GM12878 (cell line): ENCODE results near the gene DYSF. TPM values are rescaled to one million over a fixed set of nuclear protein-coding genes. Genes with fewer than 3 reads are reported as not detected.

Experiments
- ATAC-seq: fragments of 200-7000 bp; cut with Tn5 transposase; 3 replicates; pipeline ENCODE4 v1.9.1; 2020; ENCODE audit warnings: mild to moderate bottlenecking, moderate library complexity
- BruUV-seq: library from RNA; stranded (reverse); fragments of 400-500 nt; replicated peaks from 2 replicates; lab custom pipeline; 2021; lab: Mats Ljungman, UMichigan
- CTCF ChIA-PET: fragments of 300-600 bp; sonication (Branson Sonifier 250); formaldehyde crosslinking; extraction: SDS; loops from one replicate; lab custom pipeline; 2021; ENCODE audit warnings: inconsistent platforms; lab: Yijun Ruan, JAX
- POLR2A ChIA-PET: fragments of 350-600 bp; formaldehyde crosslinking; extraction: SDS; loops from one replicate; lab custom pipeline; 2021; ENCODE audit warnings: inconsistent platforms; lab: Charles Lee
- RAD21 ChIA-PET: fragments of 300-600 bp; sonication (Branson Sonifier 250); formaldehyde crosslinking; loops from one replicate; lab custom pipeline; 2023; ENCODE audit warnings: antibody characterized with exemption; ENCODE audit not compliant: unreplicated experiment; lab: Charles Lee
- SMC1A ChIA-PET: fragments of 300-600 bp; sonication (Branson Sonifier 250); formaldehyde crosslinking; loops from one replicate; lab custom pipeline; 2023; ENCODE audit not compliant: unreplicated experiment, uncharacterized antibody; lab: Charles Lee
- DNase-seq: peaks from one replicate; pipeline ENCODE4 v3.0.0-alpha.2; 2011; ENCODE audit warnings: low read depth, low spot score
- FAIRE-seq: peaks from 3 replicates; lab custom pipeline; 2011; peaks lifted over from hg19 to GRCh38; lab: Jason Lieb, UNC
- H2AFZ ChIP-seq: 2 replicates; pipeline ENCODE4 v1.6.0; 2011; ENCODE audit warnings: low read depth, low read length, control low read depth; ENCODE audit not compliant: control insufficient read depth
- H3K27ac ChIP-seq: 2 replicates; pipeline ENCODE4 v1.5.1; 2011; ENCODE audit warnings: control low read depth; ENCODE audit not compliant: control insufficient read depth, insufficient read depth
- H3K27me3 ChIP-seq, 2 experiments: replicated peaks in 1 of 2; 2 replicates each; pipeline versions ENCODE4 v1.6.0 to v1.6.1; 2011; ENCODE audit warnings: low read length in 1 of 2; ENCODE audit not compliant: control insufficient read depth in 2 of 2, insufficient read depth in 2 of 2
- H3K36me3 ChIP-seq, 2 experiments: 2 replicates each; pipeline ENCODE4 v1.5.1; 2011; ENCODE audit warnings: low read length in 1 of 2; ENCODE audit not compliant: control insufficient read depth in 2 of 2, insufficient read depth in 2 of 2
- H3K4me1 ChIP-seq: 2 replicates; pipeline ENCODE4 v1.6.1; 2011; ENCODE audit warnings: mild to moderate bottlenecking, low read length, moderate library complexity, mixed read lengths; ENCODE audit not compliant: control insufficient read depth, insufficient read depth
- H3K4me2 ChIP-seq: 2 replicates; pipeline ENCODE4 v1.6.0; 2011; ENCODE audit warnings: control low read depth; ENCODE audit not compliant: control insufficient read depth, insufficient read depth
- H3K4me3 ChIP-seq: fragments of 200-600 bp; sonication (generic); 2 replicates; pipeline ENCODE4 v1.5.1; 2016
- H3K79me2 ChIP-seq: 2 replicates; pipeline ENCODE4 v1.6.0; 2011; ENCODE audit warnings: low read length; ENCODE audit not compliant: control insufficient read depth, insufficient read depth
- H3K9ac ChIP-seq: 2 replicates; pipeline ENCODE4 v1.8.0; 2011; ENCODE audit warnings: low read length, control low read depth, mixed read lengths; ENCODE audit not compliant: control insufficient read depth, insufficient read depth
- H3K9me3 ChIP-seq: replicated peaks from 3 replicates; pipeline ENCODE4 v1.5.1; 2011; ENCODE audit warnings: mild to moderate bottlenecking, low read length; ENCODE audit not compliant: control insufficient read depth, insufficient read depth
- H4K20me1 ChIP-seq: 2 replicates; pipeline ENCODE4 v1.6.0; 2011; ENCODE audit not compliant: control insufficient read depth, insufficient read depth
- DPF2 ChIP-seq: fragments of 450-650 bp; IDR thresholded peaks from 2 replicates; pipeline ENCODE4 v1.6.1; 2017; ENCODE audit warnings: mild to moderate bottlenecking
- ETV6 ChIP-seq, 2 experiments: fragments of 450-650 bp in 1 of 2; IDR thresholded peaks in 1 of 2; conservative IDR thresholded peaks in 1 of 2; 2 replicates each; pipeline ENCODE4 v1.6.1; 2014; ENCODE audit warnings: antibody characterized with exemption in 1 of 2, borderline replicate concordance in 1 of 2, low read depth in 1 of 2, mild to moderate bottlenecking in 1 of 2, moderate library complexity in 1 of 2
- MTA2 ChIP-seq: fragments of 450-650 bp; IDR thresholded peaks from 2 replicates; pipeline ENCODE4 v1.6.1; 2016; ENCODE audit warnings: low read depth, mild to moderate bottlenecking, moderate library complexity
- RAD21 ChIP-seq: IDR thresholded peaks from 2 replicates; pipeline ENCODE4 v1.6.1; 2011; ENCODE audit warnings: mild to moderate bottlenecking, low read depth, low read length, moderate library complexity; ENCODE audit not compliant: insufficient read depth
- TBL1XR1 ChIP-seq: IDR thresholded peaks from 2 replicates; pipeline ENCODE4 v1.6.1; 2012; ENCODE audit warnings: low read depth, low read length, improper control_type of control experiment
- ZBED1 ChIP-seq: IDR thresholded peaks from 2 replicates; pipeline ENCODE4 v1.6.1; 2016; ENCODE audit warnings: borderline replicate concordance
- ZZZ3 ChIP-seq: IDR thresholded peaks from 2 replicates; pipeline ENCODE4 v1.6.1; 2011; ENCODE audit warnings: low read depth; ENCODE audit not compliant: control insufficient read depth, insufficient read length
- whole genome bisulfite sequencing: methylation state at CpG from one replicate; pipeline ENCODE4 v1.1.6; 2016; ENCODE audit warnings: low lambda C conversion rate; ENCODE audit not compliant: insufficient replicate concordance, insufficient coverage; ENCODE audit errors: missing lambda C conversion rate; 5-methylcytosine and 5-hydroxymethylcytosine counted together
- in situ Hi-C: fragments of 300-500 bp; cut with MboI; formaldehyde crosslinking; loops from 9 replicates; pipeline ENCODE4 v1.14.3; 2018; ENCODE audit warnings: mixed read lengths
- intact Hi-C: fragments of 100-400 bp; cut with micrococcal nuclease; formaldehyde crosslinking; loops from one replicate; pipeline ENCODE4 v1.14.2; 2022; ENCODE audit not compliant: unreplicated experiment
- polyA plus RNA-seq, 11 experiments: library from polyadenylated mRNA; depleted of rRNA in 4 of 11; unstranded in 6 of 11; stranded (reverse) in 5 of 11; fragments of >200 nt; fragmentation: Nextera tagmentation in 4 of 11; fragmentation: Illumina TruSeq in 1 of 11; extraction: Ambion mirVana in 4 of 11; extraction: Trizol in 1 of 11; gene quantifications; 1 replicate in 1 of 11; 2 replicates in 10 of 11; pipeline versions ENCODE4 v1.2.1 to v1.2.3, GENCODE V29; 2011 to 2016; ENCODE audit warnings: inconsistent platforms in 2 of 11, missing spikeins in 2 of 11, low read depth in 1 of 11
- total RNA-seq, 4 experiments: library from RNA; depleted of rRNA in 3 of 4; stranded (reverse); fragments of >200 nt in 3 of 4; fragmentation: Illumina TruSeq in 1 of 4; extraction: Trizol in 1 of 4; gene quantifications; 2 replicates each; pipeline versions ENCODE4 v1.2.1 to v1.2.3, GENCODE V29; 2013 to 2021
- TF ChIP-seq, protein P1 (sequence below): IDR thresholded peaks from 2 replicates; pipeline ENCODE4 v1.6.1; 2012; ENCODE audit warnings: low read depth, low read length, improper control_type of control experiment
- TF ChIP-seq, protein P2 (sequence below): IDR thresholded peaks from 2 replicates; pipeline ENCODE4 v1.6.1; 2012; ENCODE audit warnings: mild to moderate bottlenecking, low read depth, low read length
- TF ChIP-seq, protein P3 (sequence below): fragments of 450-650 bp; formaldehyde crosslinking; IDR thresholded peaks from 2 replicates; pipeline ENCODE4 v1.4.0; 2020; ENCODE audit warnings: mild to moderate bottlenecking, moderate library complexity

Gene DYSF
- total and polyA plus RNA-seq, 10 of the 15 experiments (the other 5 are each of a cell fraction or from before 2014, with no cell fraction given), result under 0.01 to 0.15 (median 0.03) TPM; not detected in 7

DNA sequence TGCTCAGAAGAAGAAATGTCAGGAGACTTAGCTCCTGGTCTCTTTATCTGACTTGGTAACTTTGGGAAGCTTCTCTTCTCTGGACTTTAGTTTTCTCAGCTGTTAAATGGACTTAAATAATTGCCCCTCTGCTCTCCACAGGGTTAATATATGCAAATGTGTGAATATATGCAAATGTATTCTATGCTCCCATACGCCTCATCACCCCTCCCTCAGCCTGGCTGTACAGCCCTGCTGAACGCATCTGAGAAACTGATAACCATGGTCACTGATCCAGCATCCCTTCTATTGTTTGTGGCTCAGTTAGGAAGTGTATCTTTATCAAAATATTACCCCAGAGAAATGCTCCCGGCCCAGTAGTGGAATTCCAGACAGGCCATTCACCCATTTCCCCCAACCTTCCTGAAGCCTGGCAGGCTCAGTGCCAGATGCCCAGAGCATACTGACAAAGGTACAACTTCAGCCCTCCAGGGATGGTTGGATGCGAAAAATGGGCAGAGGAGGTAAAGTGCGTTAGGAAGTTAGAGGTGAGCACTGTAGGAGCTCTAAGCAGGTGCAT is 103.4 kb downstream of the DYSF start:
- intact Hi-C loops, result no loop called here
- H3K4me1 ChIP-seq, result no peaks in the 10 kb centered on the region
- BruUV-seq, result no TSS peak
- ATAC-seq (no peak), DNase-seq (no peak), FAIRE-seq (no peak)
- no peak overlapping the region for H3K4me3 ChIP-seq
- WGBS, result 9% methylated on average over 5 of the region's 5 CpGs
- ChIA-PET SMC1A (no interaction called here), CTCF (interaction anchor here (0.6 kb wide), 1 partner anchor 1188 kb away, joined by 3 read pairs; no protein-coding TSS in a partner anchor), POLR2A (no interaction called here), RAD21 (no interaction called here)
- no peaks in the 10 kb centered on the region for H3K9me3 ChIP-seq
- TF ChIP-seq, protein P1, sequence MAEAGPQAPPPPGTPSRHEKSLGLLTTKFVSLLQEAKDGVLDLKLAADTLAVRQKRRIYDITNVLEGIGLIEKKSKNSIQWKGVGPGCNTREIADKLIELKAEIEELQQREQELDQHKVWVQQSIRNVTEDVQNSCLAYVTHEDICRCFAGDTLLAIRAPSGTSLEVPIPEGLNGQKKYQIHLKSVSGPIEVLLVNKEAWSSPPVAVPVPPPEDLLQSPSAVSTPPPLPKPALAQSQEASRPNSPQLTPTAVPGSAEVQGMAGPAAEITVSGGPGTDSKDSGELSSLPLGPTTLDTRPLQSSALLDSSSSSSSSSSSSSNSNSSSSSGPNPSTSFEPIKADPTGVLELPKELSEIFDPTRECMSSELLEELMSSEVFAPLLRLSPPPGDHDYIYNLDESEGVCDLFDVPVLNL, result no peak
- TF ChIP-seq RAD21 (no peak), MTA2 (no peak), TBL1XR1 (no peak), ZZZ3 (no peak), DPF2 (no peak), ETV6 (conservative IDR thresholded peaks at IDR 0.05 in 1 of 2, IDR thresholded peaks at IDR 0.05 in 1 of 2; ENCODE audit: borderline replicate concordance in 1 of 2, low read depth in 1 of 2) (no peak), ZBED1 (no peak)
- TF ChIP-seq, protein P2, sequence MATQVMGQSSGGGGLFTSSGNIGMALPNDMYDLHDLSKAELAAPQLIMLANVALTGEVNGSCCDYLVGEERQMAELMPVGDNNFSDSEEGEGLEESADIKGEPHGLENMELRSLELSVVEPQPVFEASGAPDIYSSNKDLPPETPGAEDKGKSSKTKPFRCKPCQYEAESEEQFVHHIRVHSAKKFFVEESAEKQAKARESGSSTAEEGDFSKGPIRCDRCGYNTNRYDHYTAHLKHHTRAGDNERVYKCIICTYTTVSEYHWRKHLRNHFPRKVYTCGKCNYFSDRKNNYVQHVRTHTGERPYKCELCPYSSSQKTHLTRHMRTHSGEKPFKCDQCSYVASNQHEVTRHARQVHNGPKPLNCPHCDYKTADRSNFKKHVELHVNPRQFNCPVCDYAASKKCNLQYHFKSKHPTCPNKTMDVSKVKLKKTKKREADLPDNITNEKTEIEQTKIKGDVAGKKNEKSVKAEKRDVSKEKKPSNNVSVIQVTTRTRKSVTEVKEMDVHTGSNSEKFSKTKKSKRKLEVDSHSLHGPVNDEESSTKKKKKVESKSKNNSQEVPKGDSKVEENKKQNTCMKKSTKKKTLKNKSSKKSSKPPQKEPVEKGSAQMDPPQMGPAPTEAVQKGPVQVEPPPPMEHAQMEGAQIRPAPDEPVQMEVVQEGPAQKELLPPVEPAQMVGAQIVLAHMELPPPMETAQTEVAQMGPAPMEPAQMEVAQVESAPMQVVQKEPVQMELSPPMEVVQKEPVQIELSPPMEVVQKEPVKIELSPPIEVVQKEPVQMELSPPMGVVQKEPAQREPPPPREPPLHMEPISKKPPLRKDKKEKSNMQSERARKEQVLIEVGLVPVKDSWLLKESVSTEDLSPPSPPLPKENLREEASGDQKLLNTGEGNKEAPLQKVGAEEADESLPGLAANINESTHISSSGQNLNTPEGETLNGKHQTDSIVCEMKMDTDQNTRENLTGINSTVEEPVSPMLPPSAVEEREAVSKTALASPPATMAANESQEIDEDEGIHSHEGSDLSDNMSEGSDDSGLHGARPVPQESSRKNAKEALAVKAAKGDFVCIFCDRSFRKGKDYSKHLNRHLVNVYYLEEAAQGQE, result no peak
- TF ChIP-seq, protein P3, sequence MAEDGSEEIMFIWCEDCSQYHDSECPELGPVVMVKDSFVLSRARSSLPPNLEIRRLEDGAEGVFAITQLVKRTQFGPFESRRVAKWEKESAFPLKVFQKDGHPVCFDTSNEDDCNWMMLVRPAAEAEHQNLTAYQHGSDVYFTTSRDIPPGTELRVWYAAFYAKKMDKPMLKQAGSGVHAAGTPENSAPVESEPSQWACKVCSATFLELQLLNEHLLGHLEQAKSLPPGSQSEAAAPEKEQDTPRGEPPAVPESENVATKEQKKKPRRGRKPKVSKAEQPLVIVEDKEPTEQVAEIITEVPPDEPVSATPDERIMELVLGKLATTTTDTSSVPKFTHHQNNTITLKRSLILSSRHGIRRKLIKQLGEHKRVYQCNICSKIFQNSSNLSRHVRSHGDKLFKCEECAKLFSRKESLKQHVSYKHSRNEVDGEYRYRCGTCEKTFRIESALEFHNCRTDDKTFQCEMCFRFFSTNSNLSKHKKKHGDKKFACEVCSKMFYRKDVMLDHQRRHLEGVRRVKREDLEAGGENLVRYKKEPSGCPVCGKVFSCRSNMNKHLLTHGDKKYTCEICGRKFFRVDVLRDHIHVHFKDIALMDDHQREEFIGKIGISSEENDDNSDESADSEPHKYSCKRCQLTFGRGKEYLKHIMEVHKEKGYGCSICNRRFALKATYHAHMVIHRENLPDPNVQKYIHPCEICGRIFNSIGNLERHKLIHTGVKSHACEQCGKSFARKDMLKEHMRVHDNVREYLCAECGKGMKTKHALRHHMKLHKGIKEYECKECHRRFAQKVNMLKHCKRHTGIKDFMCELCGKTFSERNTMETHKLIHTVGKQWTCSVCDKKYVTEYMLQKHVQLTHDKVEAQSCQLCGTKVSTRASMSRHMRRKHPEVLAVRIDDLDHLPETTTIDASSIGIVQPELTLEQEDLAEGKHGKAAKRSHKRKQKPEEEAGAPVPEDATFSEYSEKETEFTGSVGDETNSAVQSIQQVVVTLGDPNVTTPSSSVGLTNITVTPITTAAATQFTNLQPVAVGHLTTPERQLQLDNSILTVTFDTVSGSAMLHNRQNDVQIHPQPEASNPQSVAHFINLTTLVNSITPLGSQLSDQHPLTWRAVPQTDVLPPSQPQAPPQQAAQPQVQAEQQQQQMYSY, result no peak
- H3K36me3 ChIP-seq, result no peaks in the 10 kb centered on the region
- no peak overlapping the region for H3K9ac ChIP-seq
- H4K20me1 ChIP-seq, result no peaks in the 10 kb centered on the region
- no peaks in the 10 kb centered on the region; a peak in 1 of 4 replicates for H3K27me3 ChIP-seq
- in situ Hi-C loops, result no loop called here
- H3K27ac ChIP-seq, result no peak overlapping the region
- no peak overlapping the region for H2AFZ ChIP-seq
- H3K4me2 ChIP-seq, result no peak overlapping the region
- H3K79me2 ChIP-seq, result no peaks in the 10 kb centered on the region
